Measurements from ENCODE around the gene TMTC2. TPM values are rescaled to one million over a fixed set of nuclear protein-coding genes. Genes with fewer than 3 reads are reported as not detected.

Gene TMTC2
- total and polyA plus RNA-seq, 2 experiments from 2014 or later: 1.5 to 12.0 TPM

DNA sequence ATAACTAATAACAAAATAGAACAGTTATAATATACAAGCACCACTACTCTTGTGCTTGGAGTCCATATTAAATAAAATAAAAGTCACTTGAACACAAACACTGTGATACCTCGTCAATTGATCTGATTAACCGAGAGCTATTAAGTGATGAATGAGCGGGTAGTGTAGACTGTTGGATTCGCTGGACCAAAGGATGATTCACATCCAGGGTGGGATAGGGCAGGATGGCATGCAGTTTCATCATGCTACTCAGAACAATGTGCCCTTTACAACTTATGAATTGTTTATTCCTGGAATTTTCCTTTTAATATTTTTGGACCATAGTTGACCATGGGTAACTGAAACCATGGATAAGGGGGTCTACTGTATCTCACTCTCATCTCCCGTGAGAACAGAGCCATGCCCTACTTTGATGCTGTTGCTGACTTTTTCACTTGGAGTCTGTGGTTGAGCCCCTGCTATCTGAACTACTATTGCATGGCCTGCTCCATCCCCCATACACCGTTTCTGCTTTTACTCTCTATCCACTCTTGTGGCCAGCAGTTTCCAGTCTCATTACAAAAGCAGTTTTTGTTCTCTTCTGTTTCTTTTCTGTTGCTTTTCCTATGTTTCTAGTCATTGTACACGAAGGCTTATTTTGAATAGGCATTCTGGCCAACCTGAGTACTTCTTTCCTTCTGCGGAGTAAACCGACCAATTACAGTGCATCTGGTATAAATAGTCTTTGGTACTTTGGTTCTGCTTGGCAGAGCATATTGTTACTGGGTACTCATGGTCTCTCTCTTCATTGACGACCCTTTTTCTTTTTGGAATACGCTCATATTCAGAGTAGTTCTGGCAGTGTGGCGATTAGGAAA is 12.2 kb downstream of the TMTC2 start:
- H3K4me2 ChIP-seq: no peak overlapping the region
- no peak overlapping the region for H3K27ac ChIP-seq
- no peak overlapping the region for H2AFZ ChIP-seq
- no peaks in the 10 kb centered on the region for H3K27me3 ChIP-seq
- no peaks in the 10 kb centered on the region for H3K9me3 ChIP-seq (ENCODE audit: low read depth)
- TF ChIP-seq EZH2phosphoT487 (IDR thresholded peaks at IDR 0.05; ENCODE audit: low read depth, severe bottlenecking, unreplicated experiment) (no peak), EZH2 (IDR thresholded peaks at IDR 0.05; ENCODE audit: borderline replicate concordance) (no peak)
- TF ChIP-seq, protein P1, sequence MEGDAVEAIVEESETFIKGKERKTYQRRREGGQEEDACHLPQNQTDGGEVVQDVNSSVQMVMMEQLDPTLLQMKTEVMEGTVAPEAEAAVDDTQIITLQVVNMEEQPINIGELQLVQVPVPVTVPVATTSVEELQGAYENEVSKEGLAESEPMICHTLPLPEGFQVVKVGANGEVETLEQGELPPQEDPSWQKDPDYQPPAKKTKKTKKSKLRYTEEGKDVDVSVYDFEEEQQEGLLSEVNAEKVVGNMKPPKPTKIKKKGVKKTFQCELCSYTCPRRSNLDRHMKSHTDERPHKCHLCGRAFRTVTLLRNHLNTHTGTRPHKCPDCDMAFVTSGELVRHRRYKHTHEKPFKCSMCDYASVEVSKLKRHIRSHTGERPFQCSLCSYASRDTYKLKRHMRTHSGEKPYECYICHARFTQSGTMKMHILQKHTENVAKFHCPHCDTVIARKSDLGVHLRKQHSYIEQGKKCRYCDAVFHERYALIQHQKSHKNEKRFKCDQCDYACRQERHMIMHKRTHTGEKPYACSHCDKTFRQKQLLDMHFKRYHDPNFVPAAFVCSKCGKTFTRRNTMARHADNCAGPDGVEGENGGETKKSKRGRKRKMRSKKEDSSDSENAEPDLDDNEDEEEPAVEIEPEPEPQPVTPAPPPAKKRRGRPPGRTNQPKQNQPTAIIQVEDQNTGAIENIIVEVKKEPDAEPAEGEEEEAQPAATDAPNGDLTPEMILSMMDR (IDR thresholded peaks at IDR 0.05; ENCODE audit: poor library complexity): no peak
- H4K20me1 ChIP-seq (ENCODE audit: insufficient read depth, poor library complexity, severe bottlenecking): no peaks in the 10 kb centered on the region
- no peak for DNase-seq (ENCODE audit: low spot score)
- no peaks in the 10 kb centered on the region for H3K36me3 ChIP-seq (replicated peaks; ENCODE audit: insufficient read depth, low read depth)
- no peaks in the 10 kb centered on the region for H3K4me1 ChIP-seq (ENCODE audit: insufficient read depth)
- 95% methylated on average over 12 of the region's 12 CpGs for WGBS (ENCODE audit: low lambda C conversion rate, missing lambda C conversion rate)
- no peaks in the 10 kb centered on the region for H3K79me2 ChIP-seq
- no peak overlapping the region for H3K4me3 ChIP-seq
- H3K9me2 ChIP-seq (replicated peaks; ENCODE audit: insufficient read depth): no peaks in the 10 kb centered on the region

DNA sequence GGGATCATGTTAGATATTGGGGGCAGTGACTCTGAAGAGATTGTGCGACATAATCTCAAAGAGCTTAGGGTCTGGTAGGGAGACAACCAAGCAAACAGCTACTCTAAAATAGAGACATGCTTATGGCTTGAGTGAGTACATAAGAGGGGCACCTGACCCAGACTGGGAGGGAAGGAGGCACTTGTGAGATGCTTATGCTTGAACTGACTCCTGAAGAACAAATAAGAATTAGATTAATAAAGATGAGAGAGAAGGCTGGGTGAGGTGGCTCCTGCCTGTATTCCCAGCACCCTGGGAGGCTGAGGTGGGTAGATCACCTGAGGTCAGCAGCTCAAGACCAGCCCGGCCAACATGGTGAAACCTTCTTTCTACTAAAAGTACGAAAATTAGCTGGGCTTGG is 19.1 kb downstream of the TMTC2 start:
- Histone ChIP-seq H3K27me3 (no peaks in the 10 kb centered on the region), H3K4me2 (no peak overlapping the region), H3K36me3 (replicated peaks; ENCODE audit: insufficient read depth, low read depth) (no peaks in the 10 kb centered on the region), H3K4me1 (ENCODE audit: insufficient read depth) (peaks cover 14% of the 10 kb centered on the region), H4K20me1 (ENCODE audit: insufficient read depth, poor library complexity, severe bottlenecking) (no peaks in the 10 kb centered on the region), H3K9me2 (replicated peaks; ENCODE audit: insufficient read depth) (no peaks in the 10 kb centered on the region), H3K79me2 (peaks cover 8% of the 10 kb centered on the region), H3K27ac (no peak overlapping the region), H2AFZ (no peak overlapping the region), H3K4me3 (no peak overlapping the region), H3K9me3 (ENCODE audit: low read depth) (no peaks in the 10 kb centered on the region)
- TF ChIP-seq EZH2 (IDR thresholded peaks at IDR 0.05; ENCODE audit: borderline replicate concordance) (no peak), EZH2phosphoT487 (IDR thresholded peaks at IDR 0.05; ENCODE audit: low read depth, severe bottlenecking, unreplicated experiment) (no peak)
- TF ChIP-seq, protein P1 (IDR thresholded peaks at IDR 0.05; ENCODE audit: poor library complexity): no peak
- WGBS (ENCODE audit: low lambda C conversion rate, missing lambda C conversion rate): 87% methylated on average over 3 of the region's 3 CpGs
- DNase-seq (ENCODE audit: low spot score): no peak

DNA sequence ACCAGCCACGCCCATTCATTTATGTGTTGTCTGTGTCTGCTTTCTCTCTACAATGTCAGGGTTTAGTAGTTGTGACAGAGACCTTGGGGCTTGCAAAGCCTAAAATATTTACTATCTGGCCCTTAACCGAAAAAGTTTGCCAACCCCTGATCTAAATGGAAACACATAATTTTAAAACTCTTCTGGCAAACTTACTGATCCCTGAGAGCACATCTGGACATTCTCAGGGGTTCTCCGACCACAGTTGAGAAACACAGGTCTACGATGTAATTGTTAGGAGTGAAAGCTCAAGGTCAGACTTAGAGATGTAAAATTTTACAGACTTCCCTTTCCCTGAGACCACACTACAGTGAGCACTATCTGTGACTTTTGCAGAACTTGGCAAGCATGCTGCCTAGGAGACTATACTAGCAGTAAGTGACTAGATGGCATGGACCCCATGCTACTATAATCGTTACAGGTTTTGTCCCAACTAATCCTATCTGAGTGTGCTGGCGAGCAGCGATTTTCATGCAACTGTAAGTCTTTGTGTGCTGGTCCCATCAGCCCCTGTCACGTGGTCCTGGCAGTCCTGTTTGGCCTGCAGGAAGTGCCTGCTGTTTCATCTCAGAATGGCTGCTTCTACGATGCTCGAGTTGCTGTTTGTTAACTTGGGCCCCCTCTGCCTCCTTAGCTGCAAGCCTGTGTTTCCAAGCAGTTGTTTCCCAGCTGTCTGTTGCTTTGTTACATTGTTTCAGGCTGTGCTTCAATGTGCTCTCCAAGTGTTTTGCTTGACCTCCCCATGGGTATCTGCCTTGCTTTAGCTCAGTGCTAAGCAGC is 21.6 kb downstream of the TMTC2 start:
- Histone ChIP-seq H4K20me1 (ENCODE audit: insufficient read depth, poor library complexity, severe bottlenecking) (no peaks in the 10 kb centered on the region), H2AFZ (no peak overlapping the region), H3K79me2 (peaks cover 10% of the 10 kb centered on the region), H3K9me2 (replicated peaks; ENCODE audit: insufficient read depth) (no peaks in the 10 kb centered on the region), H3K4me1 (ENCODE audit: insufficient read depth) (peaks cover 14% of the 10 kb centered on the region), H3K36me3 (replicated peaks; ENCODE audit: insufficient read depth, low read depth) (no peaks in the 10 kb centered on the region), H3K9me3 (ENCODE audit: low read depth) (no peaks in the 10 kb centered on the region), H3K4me3 (no peak overlapping the region), H3K4me2 (peak overlapping the region; percentile 48), H3K27ac (peak overlapping the region; percentile 71), H3K27me3 (no peaks in the 10 kb centered on the region)
- WGBS (ENCODE audit: low lambda C conversion rate, missing lambda C conversion rate): 50% methylated on average over 10 of the region's 10 CpGs
- TF ChIP-seq, protein P1 (IDR thresholded peaks at IDR 0.05; ENCODE audit: poor library complexity): no peak
- peak; percentile 40 for DNase-seq (ENCODE audit: low spot score)

All from hepatocyte (in vitro differentiated cells).